Activated CD4-positive, alpha-beta T cell treated with anti-CD3 and anti-CD28 coated beads, Interleukin-2, Interleukin-4, amounts not matched to agents 100 ng/mL and 50 ng/mL, durations not matched to agents 16 hours and 8 hours (primary cell): Measurements from ENCODE around the gene TMEM176B.
A peak's percentile ranks its signal among the peaks of the same experiment; 100 is the strongest.
"Not testable (repeated sequence)": the region's sequence is repeated elsewhere in the genome, so short reads cannot be mapped to it uniquely, and the experiment has no call there.

Experiments used
- DNase-seq: peaks from one replicate; pipeline ENCODE4 v3.0.0-alpha.2; 2020; ENCODE audit warnings: low spot score

The TMEM176B gene

DNA sequence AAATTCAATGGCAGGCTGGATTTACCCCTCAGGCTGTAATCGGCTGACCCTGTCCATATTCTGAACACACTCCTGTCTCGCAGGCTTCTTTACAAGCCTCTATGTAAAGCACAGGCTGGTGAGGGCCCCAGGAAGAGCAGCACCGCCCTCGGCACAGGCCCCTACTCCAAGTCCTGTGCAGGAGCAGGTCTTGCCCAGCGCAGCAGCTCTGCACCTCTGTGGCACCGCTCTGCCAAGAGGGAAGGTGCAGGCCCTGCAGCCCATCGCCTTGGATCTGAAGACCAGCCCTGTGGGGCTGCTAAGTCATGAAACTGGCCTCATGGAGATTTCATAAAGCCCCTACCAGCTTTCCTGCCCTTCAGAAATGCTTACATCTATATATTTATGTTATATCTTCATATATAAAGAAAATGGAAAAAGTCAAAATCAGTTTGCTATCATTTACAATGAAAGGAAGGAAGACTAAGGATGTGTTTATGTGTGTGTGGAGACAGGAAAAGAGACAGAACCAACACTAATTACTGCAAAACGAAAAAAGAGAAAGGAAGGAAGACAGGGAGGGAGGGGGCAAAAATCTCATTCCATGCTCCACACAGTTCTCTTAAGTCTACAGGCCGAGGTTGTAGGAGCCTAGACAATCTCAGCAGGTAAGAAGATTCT, 9.6 kb downstream of the TMEM176B start:
- DNase-seq: no peak

DNA sequence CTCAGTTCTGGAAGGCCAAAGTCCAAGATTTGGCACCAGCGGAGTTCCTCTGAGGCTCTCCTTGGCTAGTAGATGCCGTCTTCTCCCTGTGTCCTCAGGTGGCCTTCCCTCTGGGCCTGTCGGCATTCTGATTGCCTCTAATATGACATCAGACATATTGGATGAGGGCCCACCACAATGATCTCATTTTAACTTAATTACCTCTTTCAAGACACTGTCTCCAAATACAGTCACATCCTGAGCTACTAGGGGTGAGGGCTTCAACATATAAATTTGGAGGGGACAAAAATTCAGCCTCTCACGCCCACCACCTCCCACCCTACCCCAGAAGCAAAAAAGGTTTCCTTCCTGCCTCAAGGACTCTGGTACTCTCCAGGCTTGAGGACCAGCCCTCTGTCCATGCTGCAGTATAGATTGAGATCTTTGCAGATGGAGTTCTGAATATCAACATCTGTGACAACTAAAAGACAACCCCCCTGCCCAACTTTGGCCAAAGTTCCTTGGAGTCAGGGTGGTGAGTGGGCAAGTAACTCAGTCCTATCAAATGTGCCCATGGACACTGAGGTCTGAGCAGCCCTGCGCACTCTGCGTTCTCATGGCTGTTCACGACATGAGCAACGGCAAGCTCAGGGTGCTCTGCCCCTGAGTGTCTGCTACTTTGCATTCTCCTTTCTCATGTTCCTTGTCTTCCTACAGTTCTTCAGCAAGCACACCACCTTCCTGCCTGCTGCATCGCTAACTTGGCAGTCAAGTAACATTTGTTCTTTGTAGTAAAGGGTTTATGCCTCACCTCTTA, 11.5 kb downstream of the TMEM176B start:
- DNase-seq: no peak

- DNase-seq: no peak
Observed at GRCh38 chr7:150787321-150788281, 12.6 kb downstream of the TMEM176B start.

DNA sequence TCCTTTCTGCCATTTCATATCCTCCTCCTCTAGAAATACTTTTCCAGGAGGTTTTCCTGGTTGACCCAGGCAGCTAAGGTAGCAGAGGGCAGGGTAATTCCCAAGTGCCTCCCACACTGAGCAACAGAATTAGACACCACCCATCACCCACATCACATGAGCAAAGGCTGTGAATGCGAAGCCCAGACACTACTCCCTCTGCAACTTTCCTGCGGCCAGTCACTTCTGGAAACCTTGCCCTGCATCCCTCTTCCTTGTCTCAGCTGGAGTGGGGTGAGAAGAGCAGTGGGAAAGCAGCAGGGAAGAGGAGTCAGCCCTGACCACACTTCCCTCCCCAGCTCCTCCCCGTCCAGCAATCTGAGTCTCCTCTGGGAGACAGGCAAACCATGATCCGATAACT, 15.2 kb downstream of the TMEM176B start:
- DNase-seq: no peak

- DNase-seq: no peak
Observed at GRCh38 chr7:150784120-150784736, 15.9 kb downstream of the TMEM176B start.

GRCh38 chr7:150781961-150782360, 18.2 kb downstream of the TMEM176B start:
- no peak for DNase-seq

DNA sequence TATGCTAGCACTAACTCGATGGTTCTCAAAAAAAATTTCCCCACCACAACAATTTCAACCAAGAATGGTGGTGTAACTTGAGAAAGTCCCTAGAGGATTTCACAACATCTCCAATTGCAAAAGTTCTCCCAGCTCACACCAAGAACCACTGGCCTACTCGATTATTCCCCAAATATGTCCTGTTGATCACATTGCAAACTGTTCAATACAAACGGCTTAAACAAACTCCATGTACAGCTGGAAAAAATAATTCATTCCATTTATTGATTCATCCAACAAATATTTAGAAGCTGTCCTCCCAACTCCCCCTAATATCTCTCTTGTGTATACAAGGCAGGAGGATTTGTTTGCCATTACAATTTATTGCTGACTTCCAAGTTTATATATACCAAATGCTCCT, 19.1 kb downstream of the TMEM176B start:
- no peak for DNase-seq

DNA sequence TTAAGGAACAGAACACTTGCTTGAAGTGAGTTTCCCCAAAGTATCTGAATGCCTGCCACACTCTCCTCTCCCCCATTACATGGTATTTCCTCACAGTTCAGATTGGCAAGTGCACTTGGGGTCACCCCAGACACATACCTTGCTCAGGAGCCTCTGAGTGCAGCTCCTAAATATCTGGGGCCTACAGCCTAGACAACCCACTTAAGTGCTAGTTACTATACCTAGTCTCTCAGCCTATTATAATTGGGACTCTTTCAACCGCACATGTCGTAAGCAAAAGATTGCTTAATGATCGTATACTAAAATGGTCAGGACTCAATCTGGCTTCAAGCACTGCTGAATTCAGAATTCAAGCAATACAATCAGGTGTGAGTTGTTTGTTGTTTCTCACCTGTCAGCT, 19.9 kb downstream of the TMEM176B start:
- DNase-seq: no peak

DNA sequence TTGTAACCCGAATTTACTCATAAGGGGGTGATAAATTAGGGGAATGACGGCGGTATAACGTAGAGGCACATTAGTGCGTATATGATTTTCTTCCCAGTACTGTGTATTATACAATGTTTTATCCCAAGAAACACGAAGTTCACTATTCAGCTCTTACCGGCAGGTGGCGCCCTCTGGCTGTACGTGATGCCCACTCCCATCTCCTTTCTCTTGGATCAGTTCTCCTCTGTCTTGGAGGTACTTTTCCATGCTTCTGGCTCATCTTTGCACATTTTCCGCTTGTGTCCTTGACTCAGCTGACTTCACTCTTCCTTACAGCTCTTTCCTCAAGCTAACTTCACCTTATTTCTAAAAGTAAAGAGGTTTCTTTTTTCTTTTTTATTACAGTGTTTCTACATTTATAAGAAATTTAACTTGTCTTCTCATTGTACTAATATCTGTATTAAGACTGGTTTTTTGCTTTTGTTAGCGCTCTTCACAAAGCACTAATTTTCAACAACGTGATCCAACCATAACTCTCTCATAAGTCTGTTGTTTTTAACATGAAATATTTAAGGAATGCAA, 21.3 kb downstream of the TMEM176B start:
- peak; percentile 68 for DNase-seq

GRCh38 chr7:150778014-150778737, 22.0 kb downstream of the TMEM176B start:
- no peak for DNase-seq

GRCh38 chr7:150774131-150774530, 26.0 kb downstream of the TMEM176B start:
- not testable (repeated sequence) for DNase-seq

- DNase-seq: no peak
Observed at GRCh38 chr7:150769768-150770167, 30.4 kb downstream of the TMEM176B start.

DNA sequence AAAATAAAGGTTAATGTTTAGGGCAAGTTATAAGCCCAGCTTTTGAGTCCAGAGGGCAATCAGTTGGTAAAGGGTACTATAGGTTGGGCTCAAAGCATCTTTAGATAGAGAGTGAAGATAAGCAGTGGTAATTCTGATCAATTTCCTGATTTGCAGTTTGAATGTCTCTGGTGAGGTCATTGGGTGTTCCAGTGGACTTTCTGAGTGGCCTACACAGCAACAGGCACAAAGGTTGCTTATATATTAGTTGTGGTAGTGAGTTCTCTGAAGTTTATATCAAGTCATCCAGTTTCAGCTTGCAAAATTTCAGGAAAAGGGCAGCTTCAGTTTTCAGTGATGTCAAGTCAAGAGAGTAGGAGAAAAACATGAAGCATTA, 33.8 kb downstream of the TMEM176B start:
- DNase-seq: no peak

- DNase-seq: no peak
Observed at GRCh38 chr7:150759479-150759878, 40.7 kb downstream of the TMEM176B start.

DNA sequence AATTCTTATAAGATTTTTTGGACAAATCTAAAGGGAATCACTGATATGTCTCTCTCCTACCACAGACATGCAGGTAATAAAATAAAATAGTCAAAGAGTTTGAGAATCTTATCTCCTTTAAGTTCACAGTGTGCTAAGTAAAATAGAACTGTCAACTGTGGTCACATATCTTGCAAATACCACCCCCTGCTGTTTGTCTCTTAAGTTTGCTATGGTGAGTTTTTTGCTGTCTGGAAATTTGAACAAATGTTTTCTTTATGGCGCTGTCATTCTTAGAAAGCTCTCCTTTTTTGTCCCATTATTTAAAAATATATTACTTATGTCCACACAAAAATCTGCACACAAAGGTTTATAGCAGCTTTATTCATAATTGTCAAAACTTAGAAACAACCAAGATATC, 43.3 kb downstream of the TMEM176B start:
- peak; percentile 66 for DNase-seq

GRCh38 chr7:150756166-150756565, 44.0 kb downstream of the TMEM176B start:
- DNase-seq: no peak

- DNase-seq: peak; percentile 81
Observed at GRCh38 chr7:150755473-150756099, 44.6 kb downstream of the TMEM176B start.

GRCh38 chr7:150754951-150755350, 45.2 kb downstream of the TMEM176B start:
- no peak for DNase-seq

DNA sequence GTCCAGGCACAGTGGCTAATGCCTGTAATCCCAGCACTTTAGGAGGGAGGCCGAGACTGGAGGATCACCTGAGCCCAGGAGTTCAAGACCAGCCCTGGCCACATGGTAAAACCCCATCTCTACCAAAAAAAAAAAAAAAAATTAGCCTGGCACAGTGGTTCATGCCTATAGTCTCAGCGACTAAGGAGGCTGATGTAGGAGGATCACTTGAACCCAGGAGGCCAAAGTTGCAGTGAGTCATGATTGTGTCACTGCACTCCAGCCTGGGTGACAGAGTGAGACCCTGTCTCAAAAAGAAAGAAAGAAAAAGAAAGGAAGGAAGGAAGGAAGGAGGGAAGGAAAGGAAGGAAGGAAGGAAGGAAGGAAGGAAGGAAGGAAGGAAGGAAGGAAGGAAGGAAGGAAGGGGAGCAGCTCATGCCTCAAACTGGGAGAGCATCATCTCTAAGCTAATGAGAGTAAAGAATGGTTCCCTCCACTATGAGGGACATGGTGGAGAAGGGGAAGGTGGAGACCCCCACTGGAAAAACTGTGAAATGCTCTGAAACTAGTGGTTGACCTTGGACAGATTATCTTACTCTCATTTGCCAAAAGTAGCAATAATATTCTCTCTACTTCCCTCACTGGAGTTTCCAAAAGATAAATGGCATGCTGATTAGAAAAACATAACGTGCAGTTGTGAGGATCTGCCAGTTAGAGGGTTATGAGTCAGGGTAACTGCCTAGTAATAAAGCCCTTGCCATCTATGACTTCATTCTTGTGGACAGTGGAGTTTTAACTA, 46.1 kb downstream of the TMEM176B start:
- DNase-seq: peak; percentile 72

DNA sequence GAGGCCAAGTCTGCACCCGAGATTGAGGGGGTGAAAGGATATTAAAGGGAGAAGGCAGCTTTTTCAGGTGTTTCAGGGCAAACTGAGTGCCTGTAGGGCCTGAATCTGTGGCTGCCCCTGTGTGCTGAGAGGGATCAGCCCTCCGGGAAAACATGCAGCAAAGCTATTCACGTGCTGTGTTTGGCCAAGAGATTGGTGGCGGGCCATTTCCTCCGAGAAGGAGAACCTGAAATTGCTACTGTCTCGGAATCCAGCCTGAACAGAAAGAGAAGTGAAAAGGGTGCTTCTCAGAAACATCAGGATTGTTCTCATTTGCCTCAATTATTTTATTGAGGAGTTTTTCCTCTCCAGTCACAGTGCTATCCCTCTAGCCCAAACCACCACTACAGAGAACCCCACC, 46.9 kb downstream of the TMEM176B start:
- DNase-seq: no peak
